GM12878 (cell line): ENCODE data around the gene ADAMTS17. TPM values are rescaled to one million over a fixed set of nuclear protein-coding genes. Genes with fewer than 3 reads are reported as not detected.

Source experiments
- ATAC-seq: fragments of 200-7000 bp; cut with Tn5 transposase; 3 replicates; pipeline ENCODE4 v1.9.1; 2020; ENCODE audit warnings: mild to moderate bottlenecking, moderate library complexity
- BruUV-seq: library from RNA; stranded (reverse); fragments of 400-500 nt; replicated peaks from 2 replicates; lab custom pipeline; 2021; lab: Mats Ljungman, UMichigan
- CTCF ChIA-PET: fragments of 300-600 bp; sonication (Branson Sonifier 250); formaldehyde crosslinking; extraction: SDS; loops from one replicate; lab custom pipeline; 2021; ENCODE audit warnings: inconsistent platforms; lab: Yijun Ruan, JAX
- POLR2A ChIA-PET: fragments of 350-600 bp; formaldehyde crosslinking; extraction: SDS; loops from one replicate; lab custom pipeline; 2021; ENCODE audit warnings: inconsistent platforms; lab: Charles Lee
- RAD21 ChIA-PET: fragments of 300-600 bp; sonication (Branson Sonifier 250); formaldehyde crosslinking; loops from one replicate; lab custom pipeline; 2023; ENCODE audit warnings: antibody characterized with exemption; ENCODE audit not compliant: unreplicated experiment; lab: Charles Lee
- SMC1A ChIA-PET: fragments of 300-600 bp; sonication (Branson Sonifier 250); formaldehyde crosslinking; loops from one replicate; lab custom pipeline; 2023; ENCODE audit not compliant: unreplicated experiment, uncharacterized antibody; lab: Charles Lee
- DNase-seq: peaks from one replicate; pipeline ENCODE4 v3.0.0-alpha.2; 2011; ENCODE audit warnings: low read depth, low spot score
- FAIRE-seq: peaks from 3 replicates; lab custom pipeline; 2011; peaks lifted over from hg19 to GRCh38; lab: Jason Lieb, UNC
- H2AFZ ChIP-seq: 2 replicates; pipeline ENCODE4 v1.6.0; 2011; ENCODE audit warnings: low read depth, low read length, control low read depth; ENCODE audit not compliant: control insufficient read depth
- H3K27ac ChIP-seq: 2 replicates; pipeline ENCODE4 v1.5.1; 2011; ENCODE audit warnings: control low read depth; ENCODE audit not compliant: control insufficient read depth, insufficient read depth
- H3K27me3 ChIP-seq, 2 experiments: replicated peaks in 1 of 2; 2 replicates each; pipeline versions ENCODE4 v1.6.0 to v1.6.1; 2011; ENCODE audit warnings: low read length in 1 of 2; ENCODE audit not compliant: control insufficient read depth in 2 of 2, insufficient read depth in 2 of 2
- H3K36me3 ChIP-seq, 2 experiments: 2 replicates each; pipeline ENCODE4 v1.5.1; 2011; ENCODE audit warnings: low read length in 1 of 2; ENCODE audit not compliant: control insufficient read depth in 2 of 2, insufficient read depth in 2 of 2
- H3K4me1 ChIP-seq: 2 replicates; pipeline ENCODE4 v1.6.1; 2011; ENCODE audit warnings: mild to moderate bottlenecking, low read length, moderate library complexity, mixed read lengths; ENCODE audit not compliant: control insufficient read depth, insufficient read depth
- H3K4me2 ChIP-seq: 2 replicates; pipeline ENCODE4 v1.6.0; 2011; ENCODE audit warnings: control low read depth; ENCODE audit not compliant: control insufficient read depth, insufficient read depth
- H3K4me3 ChIP-seq: fragments of 200-600 bp; sonication (generic); 2 replicates; pipeline ENCODE4 v1.5.1; 2016
- H3K79me2 ChIP-seq: 2 replicates; pipeline ENCODE4 v1.6.0; 2011; ENCODE audit warnings: low read length; ENCODE audit not compliant: control insufficient read depth, insufficient read depth
- H3K9ac ChIP-seq: 2 replicates; pipeline ENCODE4 v1.8.0; 2011; ENCODE audit warnings: low read length, control low read depth, mixed read lengths; ENCODE audit not compliant: control insufficient read depth, insufficient read depth
- H3K9me3 ChIP-seq: replicated peaks from 3 replicates; pipeline ENCODE4 v1.5.1; 2011; ENCODE audit warnings: mild to moderate bottlenecking, low read length; ENCODE audit not compliant: control insufficient read depth, insufficient read depth
- H4K20me1 ChIP-seq: 2 replicates; pipeline ENCODE4 v1.6.0; 2011; ENCODE audit not compliant: control insufficient read depth, insufficient read depth
- BACH1 ChIP-seq: fragments of 450-650 bp; IDR thresholded peaks from 2 replicates; pipeline ENCODE4 v1.6.1; 2017; ENCODE audit warnings: mild to moderate bottlenecking, borderline replicate concordance
- BCLAF1 ChIP-seq: fragments of 450-650 bp; IDR thresholded peaks from 2 replicates; pipeline ENCODE4 v1.6.1; 2017; ENCODE audit warnings: antibody characterized with exemption, mild to moderate bottlenecking, moderate library complexity
- E2F8 ChIP-seq: fragments of 450-650 bp; IDR thresholded peaks from 2 replicates; pipeline ENCODE4 v1.6.1; 2018; ENCODE audit warnings: mild to moderate bottlenecking, low read depth, moderate library complexity; ENCODE audit not compliant: partially characterized antibody
- FOS ChIP-seq: IDR thresholded peaks from 3 replicates; pipeline ENCODE4 v1.6.1; 2011; ENCODE audit warnings: borderline replicate concordance; ENCODE audit not compliant: insufficient read length; ENCODE audit errors: extremely low read depth
- HCFC1 ChIP-seq: fragments of 150-350 bp; IDR thresholded peaks from 2 replicates; pipeline ENCODE4 v1.6.1; 2014; ENCODE audit warnings: low read length
- HDGF ChIP-seq: fragments of 450-650 bp; IDR thresholded peaks from 2 replicates; pipeline ENCODE4 v1.6.1; 2016; ENCODE audit warnings: antibody characterized with exemption
- IRF3 ChIP-seq: fragments of 450-650 bp; IDR thresholded peaks from 2 replicates; pipeline ENCODE4 v1.6.1; 2014; ENCODE audit warnings: mild to moderate bottlenecking
- IRF4 ChIP-seq: IDR thresholded peaks from 2 replicates; pipeline ENCODE4 v1.6.1; 2011; ENCODE audit warnings: low read depth, low read length
- KAT2A ChIP-seq: conservative IDR thresholded peaks from 2 replicates; pipeline ENCODE4 v1.6.1; 2011; ENCODE audit warnings: low read depth, low read length; ENCODE audit not compliant: control insufficient read depth
- MXI1 ChIP-seq: fragments of 150-350 bp; IDR thresholded peaks from 2 replicates; pipeline ENCODE4 v1.6.1; 2011; ENCODE audit warnings: low read depth, mild to moderate bottlenecking, inconsistent platforms, low read length, improper control_type of control experiment
- NFXL1 ChIP-seq: fragments of 450-650 bp; IDR thresholded peaks from 2 replicates; pipeline ENCODE4 v1.6.1; 2017; ENCODE audit warnings: antibody characterized with exemption, mild to moderate bottlenecking, borderline replicate concordance
- ZNF217 ChIP-seq: fragments of 450-650 bp; IDR thresholded peaks from 2 replicates; pipeline ENCODE4 v1.6.1; 2017; ENCODE audit warnings: antibody characterized with exemption, mild to moderate bottlenecking
- ZNF622 ChIP-seq: fragments of 450-650 bp; IDR thresholded peaks from 2 replicates; pipeline ENCODE4 v1.6.1; 2017; ENCODE audit warnings: mild to moderate bottlenecking, inconsistent platforms
- WGBS: methylation state at CpG from one replicate; pipeline ENCODE4 v1.1.6; 2016; ENCODE audit warnings: low lambda C conversion rate; ENCODE audit not compliant: insufficient replicate concordance, insufficient coverage; ENCODE audit errors: missing lambda C conversion rate; 5-methylcytosine and 5-hydroxymethylcytosine counted together
- in situ Hi-C: fragments of 300-500 bp; cut with MboI; formaldehyde crosslinking; loops from 9 replicates; pipeline ENCODE4 v1.14.3; 2018; ENCODE audit warnings: mixed read lengths
- intact Hi-C: fragments of 100-400 bp; cut with micrococcal nuclease; formaldehyde crosslinking; loops from one replicate; pipeline ENCODE4 v1.14.2; 2022; ENCODE audit not compliant: unreplicated experiment
- polyA plus RNA-seq, 11 experiments: library from polyadenylated mRNA; depleted of rRNA in 4 of 11; unstranded in 6 of 11; stranded (reverse) in 5 of 11; fragments of >200 nt; fragmentation: Nextera tagmentation in 4 of 11; fragmentation: Illumina TruSeq in 1 of 11; extraction: Ambion mirVana in 4 of 11; extraction: Trizol in 1 of 11; gene quantifications; 1 replicate in 1 of 11; 2 replicates in 10 of 11; pipeline versions ENCODE4 v1.2.1 to v1.2.3, GENCODE V29; 2011 to 2016; ENCODE audit warnings: inconsistent platforms in 2 of 11, missing spikeins in 2 of 11, low read depth in 1 of 11
- total RNA-seq, 4 experiments: library from RNA; depleted of rRNA in 3 of 4; stranded (reverse); fragments of >200 nt in 3 of 4; fragmentation: Illumina TruSeq in 1 of 4; extraction: Trizol in 1 of 4; gene quantifications; 2 replicates each; pipeline versions ENCODE4 v1.2.1 to v1.2.3, GENCODE V29; 2013 to 2021

ADAMTS17 gene
- total and polyA plus RNA-seq, 10 of the 15 experiments (the other 5 are each of a cell fraction or from before 2014, with no cell fraction given), result 0.04 to 0.50 (median 0.10) TPM; not detected in 4

GRCh38 chr15:99955532-99955931 is 386.2 kb downstream of the ADAMTS17 start:
- FAIRE-seq, result no peak
- intact Hi-C loops, result no loop called here
- no peak for TF ChIP-seq HCFC1
- no peak for TF ChIP-seq BACH1
- TF ChIP-seq BCLAF1, result no peak
- TF ChIP-seq ZNF622, result no peak
- TF ChIP-seq, all 136 proteins: peak for 0
- Histone ChIP-seq H4K20me1 (no peaks in the 10 kb centered on the region), H3K4me1 (no peaks in the 10 kb centered on the region), H3K79me2 (no peaks in the 10 kb centered on the region), H2AFZ (no peak overlapping the region), H3K27me3 (no peaks in the 10 kb centered on the region), H3K4me3 (no peak overlapping the region), H3K36me3 (no peaks in the 10 kb centered on the region), H3K27ac (no peak overlapping the region), H3K9me3 (no peaks in the 10 kb centered on the region; the same call in 2 of the 3 replicates), H3K9ac (no peak overlapping the region), H3K4me2 (no peak overlapping the region)
- ATAC-seq (no peak), DNase-seq (no peak)
- POLR2A ChIA-PET, result no interaction called here
- SMC1A ChIA-PET, result no interaction called here
- RAD21 ChIA-PET, result no interaction called here
- BruUV-seq, result no TSS peak
- in situ Hi-C loops, result no loop called here
- 37% methylated on average over 6 of the region's 6 CpGs for WGBS
- CTCF ChIA-PET, result no interaction called here

GRCh38 chr15:99955181-99955525 is 386.6 kb downstream of the ADAMTS17 start:
- no peaks in the 10 kb centered on the region; the same call in 2 of the 3 replicates for H3K9me3 ChIP-seq
- CTCF ChIA-PET, result no interaction called here
- H3K4me3 ChIP-seq, result no peak overlapping the region
- no peak for ATAC-seq
- no peak overlapping the region for H3K27ac ChIP-seq
- 63% methylated on average over 1 of the region's 1 CpG for WGBS
- no peak for FAIRE-seq
- BruUV-seq, result no TSS peak
- SMC1A ChIA-PET, result no interaction called here
- no peak overlapping the region for H3K9ac ChIP-seq
- H3K36me3 ChIP-seq, result no peaks in the 10 kb centered on the region
- H3K79me2 ChIP-seq, result no peaks in the 10 kb centered on the region
- H4K20me1 ChIP-seq, result no peaks in the 10 kb centered on the region
- intact Hi-C loops (no loop called here), in situ Hi-C loops (no loop called here)
- H3K4me1 ChIP-seq, result no peaks in the 10 kb centered on the region
- POLR2A ChIA-PET, result no interaction called here
- no peak for DNase-seq
- H3K27me3 ChIP-seq, result no peaks in the 10 kb centered on the region
- H3K4me2 ChIP-seq, result no peak overlapping the region
- RAD21 ChIA-PET, result no interaction called here
- no peak overlapping the region for H2AFZ ChIP-seq
- TF ChIP-seq MXI1 (no peak), KAT2A (no peak), E2F8 (no peak), ZNF217 (no peak), IRF4 (no peak), HDGF (no peak), IRF3 (no peak), FOS (no peak), NFXL1 (no peak)
